H1 (cell line): ENCODE results near the gene MAST1. TPM values are rescaled to one million over a fixed set of nuclear protein-coding genes. Genes with fewer than 3 reads are reported as not detected.
A peak's percentile ranks its signal among the peaks of the same experiment; 100 is the strongest.

Source experiments
- CTCF ChIA-PET: fragments of 300-600 bp; sonication (Branson Sonifier 250); formaldehyde crosslinking; loops from one replicate; lab custom pipeline; 2021; ENCODE audit not compliant: partially characterized antibody; lab: Charles Lee
- POLR2A ChIA-PET: fragments of 300-600 bp; sonication (Branson Sonifier 250); formaldehyde crosslinking; loops from one replicate; lab custom pipeline; 2021; ENCODE audit warnings: inconsistent platforms; ENCODE audit not compliant: partially characterized antibody; lab: Charles Lee
- DNase-seq, 2 experiments: peaks; one replicate each; pipeline versions ENCODE4 v3.0.0 to v3.0.0-alpha.2; 2010 to 2022; ENCODE audit warnings: low spot score in 2 of 2, low read depth in 1 of 2, mixed read lengths in 1 of 2
- FAIRE-seq: peaks from 2 replicates; lab custom pipeline; 2011; peaks lifted over from hg19 to GRCh38; lab: Jason Lieb, UNC
- H2AFZ ChIP-seq: 2 replicates; pipeline ENCODE4 v1.8.1; 2012; ENCODE audit warnings: low read length, inconsistent platforms
- H2AK5ac ChIP-seq: 2 replicates; pipeline ENCODE4 v1.6.1; 2013; ENCODE audit warnings: low read depth, low read length
- H2BK120ac ChIP-seq: replicated peaks from 2 replicates; pipeline ENCODE3; 2013; ENCODE audit warnings: low read depth, low read length, inconsistent platforms
- H2BK12ac ChIP-seq: 2 replicates; pipeline ENCODE4 v1.6.1; 2013; ENCODE audit warnings: low read depth, low read length
- H2BK15ac ChIP-seq: 2 replicates; pipeline ENCODE4 v1.6.1; 2013; ENCODE audit warnings: low read length
- H2BK20ac ChIP-seq: 2 replicates; pipeline ENCODE4 v1.6.1; 2013; ENCODE audit warnings: low read length
- H2BK5ac ChIP-seq: 2 replicates; pipeline ENCODE4 v1.6.1; 2013; ENCODE audit warnings: low read depth, low read length
- H3K14ac ChIP-seq: 2 replicates; pipeline ENCODE4 v1.6.1; 2013; ENCODE audit warnings: inconsistent platforms; ENCODE audit not compliant: insufficient read length
- H3K18ac ChIP-seq: 2 replicates; pipeline ENCODE4 v1.6.1; 2013; ENCODE audit warnings: low read length; ENCODE audit errors: extremely low read depth
- H3K23ac ChIP-seq: 2 replicates; pipeline ENCODE4 v1.6.1; 2013; ENCODE audit warnings: inconsistent platforms; ENCODE audit not compliant: insufficient read length
- H3K23me2 ChIP-seq: 2 replicates; pipeline ENCODE4 v1.6.1; 2013; ENCODE audit warnings: low read depth, low read length
- H3K27ac ChIP-seq: 2 replicates; pipeline ENCODE4 v1.6.1; 2011; ENCODE audit warnings: low read depth, low read length, inconsistent platforms
- H3K27me3 ChIP-seq, 4 experiments: replicated peaks in 1 of 4; 1 replicate in 1 of 4; 2 replicates in 3 of 4; pipeline versions ENCODE4 v1.6.1 to v1.8.1; 2011 to 2013; ENCODE audit warnings: low read length in 3 of 4, mild to moderate bottlenecking in 3 of 4, inconsistent platforms in 2 of 4, mixed read lengths in 2 of 4, moderate library complexity in 1 of 4; ENCODE audit not compliant: control insufficient read depth in 3 of 4, insufficient read depth in 3 of 4; ENCODE audit errors: extremely low read depth in 1 of 4
- H3K36me3 ChIP-seq, 4 experiments: 2 replicates each; pipeline versions ENCODE4 v1.6.1 to v1.8.1; 2011 to 2013; ENCODE audit warnings: mild to moderate bottlenecking in 4 of 4, low read length in 3 of 4, moderate library complexity in 2 of 4, control low read depth in 1 of 4, inconsistent platforms in 1 of 4; ENCODE audit not compliant: insufficient read depth in 4 of 4, control insufficient read depth in 2 of 4
- H3K4ac ChIP-seq: replicated peaks from 2 replicates; pipeline ENCODE3; 2013; ENCODE audit warnings: low read length, low read depth, mixed read lengths, inconsistent platforms; ENCODE audit not compliant: insufficient read length
- H3K4me1 ChIP-seq, 4 experiments: replicated peaks in 1 of 4; 1 replicate in 1 of 4; 2 replicates in 3 of 4; pipeline versions ENCODE4 v1.6.1 to v1.8.1; 2011 to 2013; ENCODE audit warnings: low read length in 3 of 4, inconsistent platforms in 2 of 4, mixed read lengths in 1 of 4; ENCODE audit not compliant: insufficient read depth in 4 of 4, control insufficient read depth in 3 of 4
- H3K4me2 ChIP-seq, 2 experiments: 2 replicates each; pipeline versions ENCODE4 v1.6.1 to v1.8.1; 2011 to 2013; ENCODE audit warnings: low read depth in 2 of 2, low read length in 2 of 2, control low read depth in 1 of 2, inconsistent platforms in 1 of 2, mild to moderate bottlenecking in 1 of 2; ENCODE audit not compliant: insufficient read depth in 1 of 2
- H3K4me3 ChIP-seq, 4 experiments: fragments of 200-600, 300-600 bp in 1 of 4; sonication (generic), shearing (Covaris generic), sonication (Bioruptor Twin) in 1 of 4; 2 replicates each; pipeline versions ENCODE4 v1.5.1 to v1.8.1; 2011 to 2016; ENCODE audit warnings: low read length in 4 of 4, low read depth in 3 of 4, control low read depth in 2 of 4, inconsistent platforms in 2 of 4, mild to moderate bottlenecking in 2 of 4, mixed read lengths in 1 of 4, moderate library complexity in 1 of 4; ENCODE audit not compliant: insufficient read depth in 2 of 4; ENCODE audit errors: extremely low read depth in 1 of 4
- H3K56ac ChIP-seq: replicated peaks from 2 replicates; pipeline ENCODE3; 2013; ENCODE audit warnings: low read depth, mild to moderate bottlenecking, mixed read lengths, low read length, inconsistent platforms; ENCODE audit not compliant: insufficient read length
- H3K79me1 ChIP-seq: 2 replicates; pipeline ENCODE4 v1.6.1; 2013; ENCODE audit warnings: low read depth, low read length, control low read depth
- H3K79me2 ChIP-seq, 2 experiments: 2 replicates each; pipeline versions ENCODE4 v1.6.1 to v1.8.1; 2012 to 2013; ENCODE audit warnings: low read length in 2 of 2, mild to moderate bottlenecking in 2 of 2, inconsistent platforms in 1 of 2; ENCODE audit not compliant: insufficient read depth in 2 of 2, control insufficient read depth in 1 of 2
- H3K9ac ChIP-seq, 4 experiments: replicated peaks in 1 of 4; 1 replicate in 1 of 4; 2 replicates in 3 of 4; pipeline versions ENCODE4 v1.6.1 to v1.8.1; 2011 to 2013; ENCODE audit warnings: low read depth in 3 of 4, low read length in 3 of 4, control low read depth in 2 of 4, mild to moderate bottlenecking in 2 of 4, moderate library complexity in 2 of 4, inconsistent platforms in 1 of 4; ENCODE audit errors: extremely low read depth in 1 of 4
- H3K9me3 ChIP-seq, 2 experiments: 2 replicates each; pipeline versions ENCODE4 v1.6.1 to v1.8.1; 2012 to 2013; ENCODE audit warnings: mild to moderate bottlenecking in 2 of 2, moderate library complexity in 2 of 2, control low read depth in 1 of 2, inconsistent platforms in 1 of 2, low read depth in 1 of 2, low read length in 1 of 2, mixed read lengths in 1 of 2; ENCODE audit not compliant: insufficient read depth in 2 of 2
- H4K20me1 ChIP-seq, 2 experiments: replicated peaks in 1 of 2; 2 replicates each; pipeline versions ENCODE3 to v1.8.1; 2011 to 2013; ENCODE audit warnings: inconsistent platforms in 2 of 2, low read length in 2 of 2, mild to moderate bottlenecking in 1 of 2; ENCODE audit not compliant: insufficient read depth in 2 of 2, control insufficient read depth in 1 of 2
- H4K5ac ChIP-seq: 2 replicates; pipeline ENCODE4 v1.6.1; 2013; ENCODE audit warnings: low read length, low read depth, mixed read lengths, inconsistent platforms; ENCODE audit not compliant: insufficient read length
- H4K8ac ChIP-seq: 2 replicates; pipeline ENCODE4 v1.8.0; 2013; ENCODE audit warnings: mild to moderate bottlenecking, moderate library complexity, low read length, inconsistent platforms; ENCODE audit not compliant: insufficient read depth; ENCODE audit errors: extremely low read depth
- H4K91ac ChIP-seq: replicated peaks from 2 replicates; pipeline ENCODE3; 2013; ENCODE audit warnings: low read length, mixed read lengths, inconsistent platforms; ENCODE audit not compliant: insufficient read length
- CBX5 ChIP-seq: fragments of 300-800, 300-1000 bp; sonication (generic); IDR thresholded peaks from 2 replicates; pipeline ENCODE4 v1.7.1; 2016; ENCODE audit warnings: antibody characterized with exemption, low read length, low read depth
- SIN3A ChIP-seq, 2 experiments: IDR thresholded peaks in 1 of 2; conservative IDR thresholded peaks in 1 of 2; 2 replicates each; pipeline ENCODE4 v1.6.1; 2011 to 2012; ENCODE audit warnings: low read length in 2 of 2, improper control_type of control experiment in 1 of 2, low read depth in 1 of 2, mild to moderate bottlenecking in 1 of 2
- WGBS, 2 experiments: shearing (Covaris generic) in 1 of 2; methylation state at CpG; one replicate each; pipeline versions ENCODE4 v1.1.6 to v1.1.7; 2013 to 2015; ENCODE audit warnings: low lambda C conversion rate in 2 of 2, mixed read lengths in 2 of 2, inconsistent platforms in 1 of 2, low coverage in 1 of 2, missing lambda C conversion rate in 1 of 2; ENCODE audit not compliant: insufficient replicate concordance in 2 of 2, insufficient coverage in 1 of 2, insufficient read length in 1 of 2; ENCODE audit errors: extremely low coverage in 1 of 2, missing lambda C conversion rate in 1 of 2; 5-methylcytosine and 5-hydroxymethylcytosine counted together
- polyA plus RNA-seq, 7 experiments: library from polyadenylated mRNA; depleted of rRNA in 3 of 7; stranded (reverse) in 5 of 7; unstranded in 2 of 7; fragments of >200 nt in 5 of 7; fragments of 200-250 nt in 2 of 7; gene quantifications; 1 replicate in 5 of 7; 2 replicates in 1 of 7; 4 replicates in 1 of 7; pipeline versions ENCODE4 v1.2.1 to v1.2.3, GENCODE V29; 2011 to 2013; ENCODE audit warnings: missing spikeins in 2 of 7, mixed read lengths in 2 of 7
- total RNA-seq: library from RNA; stranded (reverse); fragmentation: NEBNext Ultra II Directional; extraction: Animal tissue kit (Norgen Biotek cat#: 25700); gene quantifications from 2 replicates; pipeline ENCODE4 v1.2.1, GENCODE V29; 2021

MAST1 gene
- total and polyA plus RNA-seq, 2 of the 8 experiments (the other 6 are each of a cell fraction or from before 2014, with no cell fraction given): 15.6 to 28.3 TPM

DNA sequence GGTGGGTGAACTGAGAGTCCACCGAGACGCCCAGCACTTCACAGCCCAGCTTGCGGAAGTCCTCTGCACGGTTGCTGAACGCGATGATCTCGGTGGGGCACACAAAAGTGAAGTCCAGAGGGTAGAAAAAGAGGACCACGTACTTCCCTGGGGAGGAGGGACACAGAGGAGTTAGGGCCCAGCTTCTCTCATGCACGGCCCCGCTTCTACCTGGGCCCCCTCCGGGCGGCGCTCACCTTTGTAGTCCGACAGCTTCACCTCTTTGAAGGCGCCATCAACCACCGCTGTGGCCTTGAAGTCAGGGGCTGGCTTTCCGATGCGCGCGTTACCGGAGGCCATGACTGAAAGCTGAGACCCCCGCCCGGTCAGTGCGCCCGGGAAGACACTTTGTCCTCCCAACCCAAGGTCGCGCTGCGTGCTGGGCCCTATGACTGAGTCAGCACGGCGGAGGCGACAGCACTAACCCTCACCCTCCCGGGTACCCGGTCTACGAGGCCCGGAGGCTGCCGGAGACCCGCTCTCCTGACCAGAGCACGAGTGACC is 37.3 kb upstream of the MAST1 start:
- ChIA-PET POLR2A (interaction anchor here (0.8 to 15.2 kb wide), 10 partner anchors 9 to 105 kb away, joined by 3 to 317 read pairs (median 4); partner anchors contain the start of genes FBXW9, HOOK2, JUNB and TRIR), CTCF (interaction anchor here (0.8 to 17.9 kb wide), 8 partner anchors 12 to 164 kb away, joined by 3 to 288 read pairs (median 6); no protein-coding TSS in a partner anchor)
- Histone ChIP-seq H3K79me1 (peaks cover 7% of the 10 kb centered on the region), H3K18ac (peak overlapping the region; percentile 88; the same call in 1 of the 2 replicates), H4K91ac (peak overlapping the region; percentile 95), H2BK5ac (peak overlapping the region; percentile 82), H4K5ac (no peak overlapping the region), H3K9ac (peak overlapping the region; percentile 67 to 84 (median 81); a peak in 6 of 7 replicates), H3K4me2 (peak overlapping the region; percentile 91 to 92), H2BK20ac (no peak overlapping the region), H3K4me1 (peaks cover 2 to 19% (median 11%) of the 10 kb centered on the region in 4 experiments; a peak in 6 of 7 replicates), H4K20me1 (peaks cover 0 to 6% of the 10 kb centered on the region in 2 experiments), H3K23ac (no peak overlapping the region), H3K27ac (no peak overlapping the region; the same call in 1 of the 2 replicates), H2BK120ac (no peak overlapping the region), H2BK12ac (0 out of 2 replicates have a peak overlapping the region, but pooled peaks have one; percentile 27), H3K4ac (peak overlapping the region; percentile 40), H2AK5ac (peak overlapping the region; percentile 45; the same call in 1 of the 2 replicates), H3K27me3 (peaks cover 0 to 4% (median under 1%) of the 10 kb centered on the region in 4 experiments; a peak in 2 of 7 replicates), H3K14ac (no peak overlapping the region), H3K79me2 (peaks cover 0 to 12% of the 10 kb centered on the region in 2 experiments; a peak in 2 of 4 replicates), H2BK15ac (peak overlapping the region; percentile 61; the same call in 1 of the 2 replicates), H4K8ac (peak overlapping the region; percentile 94; the same call in 1 of the 2 replicates), H3K56ac (peak overlapping the region; percentile 20), H3K36me3 (peaks cover 8 to 19% (median 14%) of the 10 kb centered on the region in 4 experiments; a peak in 7 of 8 replicates), H2AFZ (no peak overlapping the region), H3K9me3 (no peaks in the 10 kb centered on the region), H3K4me3 (peak overlapping the region; percentile 85 to 98 (median 97)), H3K23me2 (peaks cover 14% of the 10 kb centered on the region; the same call in 1 of the 2 replicates)
- WGBS, 2 experiments: 11% methylated on average over 38 of the region's 38 CpGs; no CpG with 5 or more reads in 1 of the 2 experiments
- TF ChIP-seq SIN3A (conservative IDR thresholded peaks at IDR 0.05 in 1 of 2, IDR thresholded peaks at IDR 0.05 in 1 of 2; ENCODE audit: low read depth in 1 of 2, low read length in 2 of 2): 0 out of 4 replicates have a peak, but pooled peaks of 1 of the 2 experiments have one; percentile 36
- no peak for TF ChIP-seq CBX5
- no peak for DNase-seq
- no peak for FAIRE-seq
